T-cell (primary cell): ENCODE results near the gene GULP1. TPM values are rescaled to one million over a fixed set of nuclear protein-coding genes. Genes with fewer than 3 reads are reported as not detected.
"Not testable (repeated sequence)": the region's sequence is repeated elsewhere in the genome, so short reads cannot be mapped to it uniquely, and the experiment has no call there.

Source experiments
- ATAC-seq, 4 experiments: fragments of 200-7000 bp in 3 of 4; fragments of 150-1000 bp in 1 of 4; cut with Tn5 transposase; replicated peaks in 1 of 4; 1 replicate in 3 of 4; 2 replicates in 1 of 4; pipeline ENCODE4 v1.10.0; 2021; ENCODE audit warnings: moderate library complexity in 3 of 4, mild to moderate bottlenecking in 2 of 4, moderate number of reproducible peaks in 1 of 4
- CTCF ChIA-PET, 2 donors: fragments of 300-600 bp; sonication (Branson Sonifier 250); formaldehyde crosslinking; loops; one replicate each; lab custom pipeline; 2022; ENCODE audit warnings: antibody characterized with exemption in 2 of 2; lab: Charles Lee
- POLR2A ChIA-PET, 2 donors: fragments of 300-600 bp; sonication (Branson Sonifier 250); formaldehyde crosslinking; loops; one replicate each; lab custom pipeline; 2022; ENCODE audit warnings: antibody characterized with exemption in 2 of 2; lab: Charles Lee
- DNase-seq, 35 experiments: peaks; one replicate each; pipeline versions ENCODE4 v3.0.0 to v3.0.0-alpha.2; 2013 to 2023
- H3K27ac ChIP-seq: one replicate; pipeline ENCODE4 v1.5.1; 2013; ENCODE audit warnings: low read length
- H3K27me3 ChIP-seq, 2 experiments: replicated peaks in 1 of 2; 1 replicate in 1 of 2; 2 replicates in 1 of 2; pipeline versions ENCODE4 v1.6.1 to v1.7.0; 2013; ENCODE audit warnings: low read length in 1 of 2, mixed read lengths in 1 of 2; ENCODE audit not compliant: control insufficient read depth in 2 of 2, insufficient read depth in 2 of 2; ENCODE audit errors: extremely low read depth in 1 of 2
- H3K36me3 ChIP-seq, 2 donors: 1 replicate in 1 of 2; 2 replicates in 1 of 2; pipeline versions ENCODE4 v1.6.1 to v1.7.0; 2013; ENCODE audit warnings: low read length in 1 of 2; ENCODE audit not compliant: control insufficient read depth in 2 of 2, insufficient read depth in 1 of 2; ENCODE audit errors: extremely low read depth in 1 of 2
- H3K4me1 ChIP-seq, 2 experiments: 1 replicate in 1 of 2; 2 replicates in 1 of 2; pipeline versions ENCODE4 v1.6.1 to v1.7.0; 2013; ENCODE audit warnings: low read length in 2 of 2, mixed read lengths in 1 of 2; ENCODE audit not compliant: insufficient read depth in 2 of 2, control insufficient read depth in 1 of 2; ENCODE audit errors: extremely low read depth in 1 of 2
- H3K4me3 ChIP-seq, 2 donors: 1 replicate in 1 of 2; 2 replicates in 1 of 2; pipeline versions ENCODE4 v1.5.1 to v1.7.0; 2013; ENCODE audit warnings: mild to moderate bottlenecking in 2 of 2, low read length in 1 of 2, moderate library complexity in 1 of 2; ENCODE audit not compliant: control insufficient read depth in 1 of 2; ENCODE audit errors: extremely low read depth in 1 of 2
- H3K9me3 ChIP-seq: 2 replicates; pipeline ENCODE4 v1.7.0; 2013
- H3K27ac Mint-ChIP-seq, 2 donors: one replicate each; pipeline ENCODE4 v1.8.0; 2020 to 2021; ENCODE audit warnings: mild to moderate bottlenecking in 2 of 2, mixed read lengths in 2 of 2
- H3K27me3 Mint-ChIP-seq, 2 donors: one replicate each; pipeline ENCODE4 v1.8.0; 2021 to 2022; ENCODE audit warnings: mixed read lengths in 2 of 2
- H3K36me3 Mint-ChIP-seq: one replicate; pipeline ENCODE4 v1.8.0; 2021; ENCODE audit warnings: mixed read lengths
- H3K4me1 Mint-ChIP-seq, 3 donors: one replicate each; pipeline ENCODE4 v1.8.0; 2020 to 2022; ENCODE audit warnings: mixed read lengths in 3 of 3, mild to moderate bottlenecking in 1 of 3
- H3K4me3 Mint-ChIP-seq, 3 donors: one replicate each; pipeline ENCODE4 v1.8.0; 2020 to 2022; ENCODE audit warnings: mild to moderate bottlenecking in 3 of 3, mixed read lengths in 3 of 3, moderate library complexity in 3 of 3
- H3K9me3 Mint-ChIP-seq, 3 donors: one replicate each; pipeline ENCODE4 v1.8.0; 2020 to 2022; ENCODE audit warnings: mixed read lengths in 3 of 3
- WGBS: methylation state at CpG from one replicate; pipeline ENCODE4 v1.1.5; 2013; ENCODE audit warnings: missing lambda C conversion rate; ENCODE audit not compliant: insufficient coverage; 5-methylcytosine and 5-hydroxymethylcytosine counted together
- total RNA-seq, 35 experiments: library from RNA in 6 of 35; stranded (reverse) in 6 of 35; fragments of 120-200 nt in 1 of 35; gene quantifications; one replicate each; pipeline versions ENCODE4 v1.2.1 to v1.2.4 and lab custom pipeline; 2013 to 2026

GULP1 gene
- total RNA-seq, 5 donors from 2014 or later (not counting 1 experiment from before 2014, with no cell fraction given): 0.13 to 0.47 (median 0.13) TPM; not detected in 2

DNA sequence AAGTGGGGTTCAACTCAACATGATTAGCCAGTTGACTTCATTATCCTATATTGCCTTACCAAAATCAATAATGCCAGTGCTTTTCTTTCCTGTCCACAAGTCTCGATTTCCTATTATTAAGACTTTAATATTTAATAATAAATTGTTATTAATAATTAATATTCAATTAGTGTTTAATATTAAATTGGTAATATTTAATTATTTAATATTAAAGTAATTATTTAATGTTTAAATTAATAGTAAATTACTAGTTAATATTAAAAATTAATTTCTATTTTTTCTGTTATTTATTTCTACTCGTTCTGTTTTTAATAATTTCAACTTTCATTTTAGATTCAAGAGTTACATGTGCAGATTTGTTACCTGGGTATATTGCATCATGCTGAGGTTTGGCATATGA is 243.2 kb downstream of the GULP1 start:
- WGBS: no CpG with 5 or more reads among the region's 2 CpGs
- POLR2A ChIA-PET: no interaction called here

DNA sequence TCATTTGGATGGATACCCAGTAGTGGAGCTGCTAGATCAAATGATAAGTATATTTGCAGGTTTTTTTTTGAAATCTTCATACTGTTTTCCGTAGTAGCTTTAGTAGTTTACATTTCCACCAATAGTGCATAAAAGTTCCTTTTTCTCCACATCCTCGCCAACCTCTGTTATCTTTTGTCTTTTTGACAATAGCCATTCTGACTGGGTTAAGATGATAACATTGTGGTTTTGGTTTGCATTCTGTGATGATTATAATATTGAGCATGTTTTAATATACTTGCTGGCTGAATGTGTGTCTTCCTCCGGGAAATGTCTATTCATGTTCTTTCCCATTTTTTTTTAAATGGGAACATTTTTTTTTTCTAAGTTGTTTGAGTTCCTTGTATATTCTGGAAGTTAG is 260.0 kb downstream of the GULP1 start:
- no CpG with 5 or more reads among the region's 3 CpGs for WGBS
- H3K4me1 Mint-ChIP-seq: no peaks in the 10 kb centered on the region

More for the DNA sequence above, 243.2 kb downstream of the GULP1 start:
- no peak for ATAC-seq
- Histone ChIP-seq H3K27me3 (no peaks in the 10 kb centered on the region), H3K4me3 (no peak overlapping the region), H3K9me3 (no peaks in the 10 kb centered on the region), H3K27ac (no peak overlapping the region), H3K4me1 (no peaks in the 10 kb centered on the region), H3K36me3 (no peaks in the 10 kb centered on the region)
- CTCF ChIA-PET: no interaction called here
- Mint-ChIP-seq H3K4me3 (no peak overlapping the region), H3K27me3 (no peaks in the 10 kb centered on the region), H3K9me3 (peaks cover 0 to 7% (median 0%) of the 10 kb centered on the region in 3 donors), H3K36me3 (no peaks in the 10 kb centered on the region), H3K4me1 (no peaks in the 10 kb centered on the region), H3K27ac (no peak overlapping the region)
- DNase-seq: no peak

DNA sequence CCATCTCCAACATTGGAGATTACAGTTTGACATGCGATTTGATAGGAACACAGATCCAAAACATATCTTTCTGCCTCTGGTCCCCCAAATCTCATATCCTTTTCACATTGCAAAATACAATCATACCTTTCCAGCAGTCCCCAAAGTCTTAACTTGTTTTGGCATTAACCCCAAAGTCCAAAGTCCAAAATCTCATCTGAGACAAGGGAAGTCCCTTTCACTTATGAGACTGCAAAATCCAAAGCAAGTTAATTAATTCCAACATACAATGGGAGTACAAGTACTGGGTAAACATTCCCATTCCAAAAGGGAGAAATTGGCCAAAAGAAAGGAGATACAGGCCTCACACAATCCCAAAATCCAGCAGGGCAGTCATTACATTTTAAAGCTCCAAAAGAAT is 265.4 kb downstream of the GULP1 start:
- no peak overlapping the region for H3K4me3 Mint-ChIP-seq
- no peaks in the 10 kb centered on the region for H3K4me1 Mint-ChIP-seq
- 93% methylated on average over 1 of the region's 1 CpG for WGBS

More for the DNA sequence above, 260.0 kb downstream of the GULP1 start:
- no peaks in the 10 kb centered on the region for H3K9me3 Mint-ChIP-seq
- CTCF ChIA-PET: no interaction called here
- no peaks in the 10 kb centered on the region for H3K36me3 Mint-ChIP-seq
- no peak overlapping the region for H3K4me3 Mint-ChIP-seq
- no peak overlapping the region for H3K27ac Mint-ChIP-seq
- Histone ChIP-seq H3K27ac (no peak overlapping the region), H3K4me3 (no peak overlapping the region), H3K36me3 (no peaks in the 10 kb centered on the region), H3K4me1 (no peaks in the 10 kb centered on the region), H3K27me3 (no peaks in the 10 kb centered on the region), H3K9me3 (no peaks in the 10 kb centered on the region)
- ATAC-seq: no peak
- no peak for DNase-seq
- H3K27me3 Mint-ChIP-seq: no peaks in the 10 kb centered on the region
- POLR2A ChIA-PET: no interaction called here

DNA sequence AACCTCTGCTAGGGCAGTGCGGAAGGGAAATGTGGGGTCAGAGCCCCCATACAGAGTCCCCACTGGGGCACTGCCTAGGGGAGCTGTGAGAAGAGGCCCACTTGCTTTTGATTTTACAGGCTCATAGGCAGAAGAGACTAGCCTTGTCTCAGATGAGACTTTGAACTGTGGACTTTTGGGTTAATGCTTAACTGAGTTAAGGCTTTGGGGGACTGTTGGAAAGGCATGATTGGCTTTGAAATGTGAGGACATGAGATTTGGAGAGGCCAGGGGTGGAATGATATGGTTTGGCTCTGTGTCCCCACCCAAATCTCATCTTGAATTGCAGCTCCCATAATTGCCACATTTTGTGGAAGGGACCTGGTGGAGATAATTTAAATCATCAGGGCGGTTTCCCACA is 267.8 kb downstream of the GULP1 start:
- H3K27ac ChIP-seq, H3K36me3 Mint-ChIP-seq, CTCF ChIA-PET, H3K36me3 ChIP-seq, H3K4me3 Mint-ChIP-seq, H3K27ac Mint-ChIP-seq, H3K4me1 Mint-ChIP-seq, H3K9me3 ChIP-seq, DNase-seq, H3K4me1 ChIP-seq, H3K27me3 Mint-ChIP-seq, ATAC-seq, H3K27me3 ChIP-seq, POLR2A ChIA-PET, H3K4me3 ChIP-seq: not testable (repeated sequence)
- H3K9me3 Mint-ChIP-seq: peaks cover 4 to 20% (median 16%) of the 10 kb centered on the region in 3 donors
- WGBS: 100% methylated on average over 1 of the region's 2 CpGs

More for the DNA sequence above, 265.4 kb downstream of the GULP1 start:
- no peaks in the 10 kb centered on the region for H3K36me3 Mint-ChIP-seq
- no peaks in the 10 kb centered on the region for H3K27me3 Mint-ChIP-seq
- ATAC-seq: no peak
- H3K9me3 Mint-ChIP-seq: peaks cover 4 to 20% (median 16%) of the 10 kb centered on the region in 3 donors
- no peak for DNase-seq
- Histone ChIP-seq H3K4me1 (no peaks in the 10 kb centered on the region), H3K27me3 (peaks cover 0 to 5% of the 10 kb centered on the region in 2 experiments), H3K27ac (no peak overlapping the region), H3K36me3 (no peaks in the 10 kb centered on the region), H3K9me3 (no peaks in the 10 kb centered on the region), H3K4me3 (no peak overlapping the region)
- H3K27ac Mint-ChIP-seq: no peak overlapping the region
- POLR2A ChIA-PET: no interaction called here
- CTCF ChIA-PET: no interaction called here

DNA sequence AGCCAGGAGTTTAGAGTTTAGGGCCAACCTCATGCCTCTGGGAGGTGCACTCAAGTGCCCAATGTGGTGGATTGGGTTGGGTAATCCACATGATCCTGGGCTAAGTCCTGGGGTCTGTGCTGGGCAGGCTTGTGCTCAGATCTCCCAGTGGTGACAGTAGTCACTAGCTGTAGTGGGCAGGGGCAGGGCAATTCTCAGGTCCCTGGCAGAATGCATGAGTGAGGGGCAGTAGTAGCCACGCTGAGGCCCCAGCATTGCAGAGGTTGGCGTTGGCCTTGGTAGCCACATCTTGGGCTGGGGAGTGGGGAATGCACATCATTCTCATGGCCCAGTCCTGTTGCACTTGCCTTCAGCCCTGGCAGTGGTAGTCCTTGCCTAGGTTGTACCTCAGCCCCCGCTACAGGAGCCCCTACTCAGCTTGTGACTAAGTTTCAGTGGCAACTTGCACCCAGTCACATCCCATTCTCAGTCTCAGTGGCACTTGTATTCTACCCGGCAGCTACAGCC is 269.9 kb downstream of the GULP1 start:
- Histone ChIP-seq H3K36me3 (no peaks in the 10 kb centered on the region), H3K4me1 (no peaks in the 10 kb centered on the region), H3K27ac (no peak overlapping the region), H3K27me3 (peaks cover 0 to 5% of the 10 kb centered on the region in 2 experiments), H3K4me3 (no peak overlapping the region), H3K9me3 (no peaks in the 10 kb centered on the region)
- Mint-ChIP-seq H3K36me3 (no peaks in the 10 kb centered on the region), H3K27ac (no peak overlapping the region), H3K4me3 (no peak overlapping the region), H3K27me3 (no peaks in the 10 kb centered on the region), H3K4me1 (no peaks in the 10 kb centered on the region), H3K9me3 (peaks cover 4 to 20% (median 16%) of the 10 kb centered on the region in 3 donors)
- WGBS: 72% methylated on average over 3 of the region's 4 CpGs
- CTCF ChIA-PET: no interaction called here
- DNase-seq (no peak), ATAC-seq (peak in 1 of 4 experiments; percentile 16)
- POLR2A ChIA-PET: no interaction called here

DNA sequence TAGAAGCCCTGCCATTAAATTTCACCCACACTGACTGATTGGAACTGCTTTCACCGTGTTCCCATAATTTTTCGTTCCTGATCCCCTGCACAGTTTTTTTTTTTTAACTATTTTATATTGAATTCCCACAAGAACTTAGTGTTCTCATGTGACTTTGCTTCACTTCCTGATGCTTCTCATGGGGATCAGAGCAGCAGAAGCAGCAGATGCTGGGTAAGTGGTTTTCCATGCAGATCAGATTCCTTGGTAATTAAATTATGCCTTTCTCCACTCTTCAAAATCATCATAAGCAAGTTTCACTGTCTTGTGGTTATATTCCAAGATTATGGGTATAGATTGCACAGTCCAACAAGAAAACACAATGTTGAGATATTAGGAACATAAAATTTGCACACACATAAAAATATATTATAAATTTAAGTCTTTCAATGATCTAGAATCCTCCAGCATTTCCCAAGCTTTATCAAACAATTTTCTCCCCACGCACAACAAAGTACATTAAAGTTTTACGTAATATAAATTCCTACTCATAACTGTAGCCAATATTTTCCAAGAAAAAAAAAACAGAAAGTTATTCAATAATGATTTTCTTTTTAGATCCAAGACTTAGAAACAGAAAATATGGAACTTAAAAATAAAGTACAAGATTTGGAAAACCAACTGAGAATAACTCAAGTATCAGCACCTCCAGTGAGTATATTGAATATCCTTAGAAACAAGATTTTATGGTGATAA is 277.9 kb downstream of the GULP1 start:
- POLR2A ChIA-PET: no interaction called here

More for the DNA sequence above, 277.9 kb downstream of the GULP1 start:
- no peaks in the 10 kb centered on the region for H3K9me3 Mint-ChIP-seq
- ATAC-seq: no peak
- CTCF ChIA-PET: interaction anchor here in 1 of 2 donors (0.8 kb wide), 1 partner anchor 1478 kb away, joined by 3 read pairs; no protein-coding TSS in a partner anchor
- Histone ChIP-seq H3K36me3 (no peaks in the 10 kb centered on the region), H3K4me1 (no peaks in the 10 kb centered on the region), H3K9me3 (no peaks in the 10 kb centered on the region), H3K4me3 (no peak overlapping the region), H3K27ac (no peak overlapping the region), H3K27me3 (no peaks in the 10 kb centered on the region)
- no peaks in the 10 kb centered on the region for H3K36me3 Mint-ChIP-seq
- H3K4me3 Mint-ChIP-seq: no peak overlapping the region
- no peaks in the 10 kb centered on the region for H3K4me1 Mint-ChIP-seq
- no peak for DNase-seq
- no peak overlapping the region for H3K27ac Mint-ChIP-seq
- no peaks in the 10 kb centered on the region for H3K27me3 Mint-ChIP-seq
- 92% methylated on average over 2 of the region's 4 CpGs for WGBS
